Measurements from ENCODE around the gene KLK10. TPM values are rescaled to one million over a fixed set of nuclear protein-coding genes. Genes with fewer than 3 reads are reported as not detected.

Gene KLK10
- total RNA-seq, 1 experiment from 2014 or later, result 3.2 TPM

GRCh38 chr19:51027873-51028272, 8.4 kb upstream of the KLK10 start:
- H3K27ac Mint-ChIP-seq, result no peak overlapping the region
- no peaks in the 10 kb centered on the region; the same call in 1 of the 2 replicates for H3K27me3 Mint-ChIP-seq (ENCODE audit: low read depth)
- ChIA-PET POLR2A (no interaction called here), CTCF (interaction anchor here (0.6 to 3.1 kb wide), 4 partner anchors 11 to 69 kb away, joined by 3 to 18 read pairs (median 5); no protein-coding TSS in a partner anchor)
- peaks cover 6% of the 10 kb centered on the region for H3K9me3 Mint-ChIP-seq
- TF ChIP-seq PRRX2 (CRISPR knock-in tag; IDR thresholded peaks at IDR 0.05), result no peak
- TF ChIP-seq EMX1 (CRISPR knock-in tag; IDR thresholded peaks at IDR 0.05), result no peak
- TF ChIP-seq GRHL2 (CRISPR knock-in tag; IDR thresholded peaks at IDR 0.05; ENCODE audit: insufficient replicate concordance, severe bottlenecking), result no peak
- TF ChIP-seq ATF3 (CRISPR knock-in tag; conservative IDR thresholded peaks at IDR 0.05), result no peak
- TF ChIP-seq MLX (CRISPR knock-in tag; IDR thresholded peaks at IDR 0.05), result no peak
- TF ChIP-seq ZNF121 (CRISPR knock-in tag; IDR thresholded peaks at IDR 0.05), result no peak
- TF ChIP-seq IRF1 (CRISPR knock-in tag; IDR thresholded peaks at IDR 0.05), result no peak
- no peak for TF ChIP-seq SMAD3 (CRISPR knock-in tag; IDR thresholded peaks at IDR 0.05; ENCODE audit: borderline replicate concordance)
- TF ChIP-seq ARID4B (CRISPR knock-in tag; IDR thresholded peaks at IDR 0.05; ENCODE audit: borderline replicate concordance), result no peak
- no peak for TF ChIP-seq TEAD1 (CRISPR knock-in tag; IDR thresholded peaks at IDR 0.05)
- no peak for TF ChIP-seq ZNF219 (CRISPR knock-in tag; IDR thresholded peaks at IDR 0.05; ENCODE audit: borderline replicate concordance)
- DNase-seq (ENCODE audit: low spot score) (no peak), ATAC-seq (no peak)
- H3K4me1 Mint-ChIP-seq, result peaks cover 36% of the 10 kb centered on the region
- H3K4me3 Mint-ChIP-seq, result no peak overlapping the region
- H3K36me3 Mint-ChIP-seq, result no peaks in the 10 kb centered on the region

GRCh38 chr19:51027126-51027806, 7.8 kb upstream of the KLK10 start:
- Mint-ChIP-seq H3K4me3 (no peak overlapping the region), H3K4me1 (peaks cover 40% of the 10 kb centered on the region), H3K27ac (no peak overlapping the region), H3K27me3 (ENCODE audit: low read depth) (no peaks in the 10 kb centered on the region; the same call in 1 of the 2 replicates), H3K9me3 (peaks cover 6% of the 10 kb centered on the region), H3K36me3 (no peaks in the 10 kb centered on the region)
- DNase-seq (ENCODE audit: low spot score), result no peak
- TF ChIP-seq CDX4 (CRISPR knock-in tag; IDR thresholded peaks at IDR 0.05; ENCODE audit: borderline replicate concordance), result no peak
- TF ChIP-seq ZNF121 (CRISPR knock-in tag; IDR thresholded peaks at IDR 0.05), result no peak
- TF ChIP-seq ZNF232 (CRISPR knock-in tag; IDR thresholded peaks at IDR 0.05), result no peak
- no peak for TF ChIP-seq ATF3 (CRISPR knock-in tag; conservative IDR thresholded peaks at IDR 0.05)
- no peak for TF ChIP-seq CTCF (IDR thresholded peaks at IDR 0.05)
- no peak for TF ChIP-seq GTF2I (CRISPR knock-in tag; conservative IDR thresholded peaks at IDR 0.05)
- TF ChIP-seq FOXP4 (CRISPR knock-in tag; IDR thresholded peaks at IDR 0.05), result no peak
- no peak for TF ChIP-seq ZNF263 (CRISPR knock-in tag; IDR thresholded peaks at IDR 0.05; ENCODE audit: low read depth)
- no peak for TF ChIP-seq ERG (CRISPR knock-in tag; IDR thresholded peaks at IDR 0.05)
- TF ChIP-seq JAZF1 (CRISPR knock-in tag; IDR thresholded peaks at IDR 0.05), result no peak
- TF ChIP-seq TCF7 (CRISPR knock-in tag; IDR thresholded peaks at IDR 0.05; ENCODE audit: low read depth), result no peak
- no peak for TF ChIP-seq TEAD4 (CRISPR knock-in tag; IDR thresholded peaks at IDR 0.05)
- no peak for ATAC-seq
- POLR2A ChIA-PET, result no interaction called here
- CTCF ChIA-PET, result interaction anchor here (1.2 to 3.1 kb wide), 2 partner anchors 10 to 70 kb away, joined by 3 to 18 read pairs; no protein-coding TSS in a partner anchor

All from WTC11 (cell line).